Measurements from ENCODE around the gene GPLD1. TPM values are rescaled to one million over a fixed set of nuclear protein-coding genes. Genes with fewer than 3 reads are reported as not detected.
A peak's percentile ranks its signal among the peaks of the same experiment; 100 is the strongest.

Gene GPLD1, protein sequence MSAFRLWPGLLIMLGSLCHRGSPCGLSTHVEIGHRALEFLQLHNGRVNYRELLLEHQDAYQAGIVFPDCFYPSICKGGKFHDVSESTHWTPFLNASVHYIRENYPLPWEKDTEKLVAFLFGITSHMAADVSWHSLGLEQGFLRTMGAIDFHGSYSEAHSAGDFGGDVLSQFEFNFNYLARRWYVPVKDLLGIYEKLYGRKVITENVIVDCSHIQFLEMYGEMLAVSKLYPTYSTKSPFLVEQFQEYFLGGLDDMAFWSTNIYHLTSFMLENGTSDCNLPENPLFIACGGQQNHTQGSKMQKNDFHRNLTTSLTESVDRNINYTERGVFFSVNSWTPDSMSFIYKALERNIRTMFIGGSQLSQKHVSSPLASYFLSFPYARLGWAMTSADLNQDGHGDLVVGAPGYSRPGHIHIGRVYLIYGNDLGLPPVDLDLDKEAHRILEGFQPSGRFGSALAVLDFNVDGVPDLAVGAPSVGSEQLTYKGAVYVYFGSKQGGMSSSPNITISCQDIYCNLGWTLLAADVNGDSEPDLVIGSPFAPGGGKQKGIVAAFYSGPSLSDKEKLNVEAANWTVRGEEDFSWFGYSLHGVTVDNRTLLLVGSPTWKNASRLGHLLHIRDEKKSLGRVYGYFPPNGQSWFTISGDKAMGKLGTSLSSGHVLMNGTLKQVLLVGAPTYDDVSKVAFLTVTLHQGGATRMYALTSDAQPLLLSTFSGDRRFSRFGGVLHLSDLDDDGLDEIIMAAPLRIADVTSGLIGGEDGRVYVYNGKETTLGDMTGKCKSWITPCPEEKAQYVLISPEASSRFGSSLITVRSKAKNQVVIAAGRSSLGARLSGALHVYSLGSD
- 4.8 TPM for total RNA-seq
- 1.6 TPM for polyA plus RNA-seq

DNA sequence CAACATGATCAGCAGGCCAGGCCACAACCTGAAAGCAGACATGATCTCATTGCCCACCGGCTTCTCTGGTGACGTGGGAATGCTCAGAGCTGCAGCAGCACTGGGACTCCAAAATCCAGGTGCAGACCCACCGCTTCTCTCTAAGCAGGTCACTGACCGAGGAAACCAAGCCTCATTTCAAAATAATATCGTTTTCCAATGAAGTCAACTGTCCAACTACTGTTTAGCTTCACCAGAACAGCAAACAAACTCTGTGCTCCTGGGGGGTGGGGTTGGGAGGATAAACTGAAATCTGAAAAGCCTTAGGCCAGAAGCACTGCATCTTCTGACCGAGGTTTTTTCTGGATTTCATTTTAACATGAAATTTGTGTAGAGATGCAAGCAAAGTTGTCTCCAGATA lies at the start of gene GPLD1:
GPLD1 (minus strand) TSS at position 109 of the 400 bp plus-strand sequence; CDS start at position 42, 67 bp downstream.
- H3K36me3 ChIP-seq (ENCODE audit: insufficient read depth): no peaks in the 10 kb centered on the region
- no peak for DNase-seq (ENCODE audit: extremely low spot score)
- peaks cover 2% of the 10 kb centered on the region for H3K4me1 ChIP-seq (ENCODE audit: insufficient read depth)
- 91% methylated on average over 6 of the region's 6 CpGs for WGBS
- H3K27ac ChIP-seq (ENCODE audit: low read depth): peak within 1 kb of the TSS; percentile 18
- no peak within 1 kb of the TSS for H3K4me3 ChIP-seq (ENCODE audit: low read depth, low read length)

DNA sequence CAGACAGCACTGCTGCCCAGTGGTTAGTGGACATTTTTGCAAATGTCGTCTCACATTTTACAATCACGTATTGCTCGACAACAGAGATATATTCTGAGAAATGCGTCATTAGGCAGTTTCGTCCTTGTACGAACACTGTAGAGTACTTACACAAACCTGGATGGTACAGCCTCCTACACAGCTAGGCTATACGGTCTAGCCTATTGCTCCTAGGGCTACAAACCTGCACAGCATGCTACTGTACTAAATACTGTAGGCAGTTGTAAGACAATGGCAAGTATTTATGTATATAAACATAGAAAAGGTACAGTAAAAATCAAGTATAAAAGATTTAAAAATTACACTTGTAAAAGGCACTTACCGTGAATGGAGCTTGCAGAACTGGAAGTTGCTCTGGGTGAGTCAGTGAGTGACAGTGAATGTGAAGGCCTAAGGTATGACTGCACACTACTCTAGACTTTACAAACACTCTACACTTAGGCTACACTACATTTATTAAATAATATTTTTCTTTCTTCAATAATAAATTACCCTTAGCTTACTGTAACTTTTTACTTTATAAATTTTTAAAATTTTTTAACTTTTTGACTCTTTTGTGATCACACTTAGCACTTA lies 48.5 kb upstream of the GPLD1 start:
- DNase-seq (ENCODE audit: extremely low spot score): no peak
- H3K4me3 ChIP-seq (ENCODE audit: low read depth, low read length): no peak overlapping the region
- H3K27ac ChIP-seq (ENCODE audit: low read depth): no peak overlapping the region
- no peaks in the 10 kb centered on the region for H3K36me3 ChIP-seq (ENCODE audit: insufficient read depth)
- H3K4me1 ChIP-seq (ENCODE audit: insufficient read depth): no peaks in the 10 kb centered on the region
- 92% methylated on average over 8 of the region's 8 CpGs for WGBS

DNA sequence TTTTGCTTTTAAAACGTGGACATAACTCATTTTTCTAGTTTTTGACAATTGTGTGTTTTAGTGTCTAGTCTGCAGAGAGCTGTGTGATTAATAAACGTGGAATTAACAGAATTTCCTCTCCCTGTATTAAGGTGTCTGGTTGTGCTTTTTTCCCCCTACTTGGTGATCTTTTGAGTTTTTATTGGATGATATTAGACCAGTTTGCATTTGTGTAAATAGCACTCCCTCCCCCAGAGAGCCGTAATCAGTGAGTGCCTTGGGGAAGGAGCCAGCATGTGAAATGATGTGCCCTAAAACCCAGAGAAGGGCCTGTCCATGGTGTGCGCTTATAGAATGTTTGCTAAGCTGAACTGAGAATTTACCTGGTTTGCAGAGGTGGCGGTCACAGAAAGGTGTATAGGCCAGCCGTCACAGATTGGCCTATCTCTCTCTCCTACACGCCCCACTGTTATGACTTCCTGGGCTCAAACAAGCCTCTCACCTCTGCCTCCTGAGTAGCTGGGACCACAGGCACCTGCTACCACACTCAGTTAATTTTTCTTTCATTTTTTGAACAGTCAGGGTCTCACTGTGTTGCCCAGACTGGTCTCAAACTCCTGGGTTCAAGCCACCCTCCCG lies 47.8 kb upstream of the GPLD1 start:
- Histone ChIP-seq H3K4me1 (ENCODE audit: insufficient read depth) (no peaks in the 10 kb centered on the region), H3K27ac (ENCODE audit: low read depth) (no peak overlapping the region), H3K4me3 (ENCODE audit: low read depth, low read length) (no peak overlapping the region), H3K36me3 (ENCODE audit: insufficient read depth) (no peaks in the 10 kb centered on the region)
- no peak for DNase-seq (ENCODE audit: extremely low spot score)
- WGBS: 91% methylated on average over 8 of the region's 8 CpGs

DNA sequence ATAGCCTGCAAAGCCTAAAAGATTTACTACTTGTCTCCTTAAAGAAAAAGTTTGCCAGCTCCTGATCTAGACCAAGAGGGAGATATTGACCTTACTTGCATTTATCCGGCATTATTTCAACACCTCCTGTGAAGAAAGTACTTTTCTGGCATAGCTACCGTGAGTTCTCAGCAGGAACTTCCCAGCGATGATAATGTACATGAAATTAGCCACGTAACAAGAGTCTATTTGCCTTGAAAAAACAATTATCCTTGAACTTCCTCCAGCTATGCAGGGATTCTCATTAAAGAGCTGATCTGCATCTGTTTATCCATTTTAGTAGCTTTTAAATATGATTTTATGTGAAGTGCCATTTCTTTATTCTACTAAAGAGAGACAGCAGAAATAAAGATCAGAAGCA lies 47.1 kb upstream of the GPLD1 start:
- Histone ChIP-seq H3K4me1 (ENCODE audit: insufficient read depth) (no peaks in the 10 kb centered on the region), H3K4me3 (ENCODE audit: low read depth, low read length) (no peak overlapping the region), H3K27ac (ENCODE audit: low read depth) (no peak overlapping the region), H3K36me3 (ENCODE audit: insufficient read depth) (no peaks in the 10 kb centered on the region)
- WGBS: 66% methylated on average over 4 of the region's 4 CpGs
- no peak for DNase-seq (ENCODE audit: extremely low spot score)

DNA sequence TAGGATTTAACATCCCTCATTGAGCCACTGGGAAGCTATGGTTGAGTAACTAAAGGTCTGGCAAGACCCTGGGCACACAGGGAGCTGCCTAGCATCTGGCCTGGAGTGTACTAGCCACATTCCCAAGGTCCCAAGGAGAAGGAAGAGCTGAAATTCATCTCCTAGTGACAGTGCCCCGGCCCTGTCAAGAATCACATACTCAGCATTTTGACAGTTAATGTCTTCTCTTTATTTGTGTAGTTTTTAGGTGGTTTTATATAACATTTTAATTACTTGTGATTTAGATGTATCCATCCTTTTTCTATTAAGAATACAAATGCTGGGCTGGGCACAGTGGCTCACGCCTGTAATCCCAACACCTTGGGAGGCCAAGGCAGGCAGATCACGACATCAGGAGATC lies 45.8 kb upstream of the GPLD1 start:
- H3K36me3 ChIP-seq (ENCODE audit: insufficient read depth): no peaks in the 10 kb centered on the region
- 81% methylated on average over 3 of the region's 3 CpGs for WGBS
- no peak for DNase-seq (ENCODE audit: extremely low spot score)
- H3K4me1 ChIP-seq (ENCODE audit: insufficient read depth): no peaks in the 10 kb centered on the region
- H3K27ac ChIP-seq (ENCODE audit: low read depth): no peak overlapping the region
- no peak overlapping the region for H3K4me3 ChIP-seq (ENCODE audit: low read depth, low read length)

DNA sequence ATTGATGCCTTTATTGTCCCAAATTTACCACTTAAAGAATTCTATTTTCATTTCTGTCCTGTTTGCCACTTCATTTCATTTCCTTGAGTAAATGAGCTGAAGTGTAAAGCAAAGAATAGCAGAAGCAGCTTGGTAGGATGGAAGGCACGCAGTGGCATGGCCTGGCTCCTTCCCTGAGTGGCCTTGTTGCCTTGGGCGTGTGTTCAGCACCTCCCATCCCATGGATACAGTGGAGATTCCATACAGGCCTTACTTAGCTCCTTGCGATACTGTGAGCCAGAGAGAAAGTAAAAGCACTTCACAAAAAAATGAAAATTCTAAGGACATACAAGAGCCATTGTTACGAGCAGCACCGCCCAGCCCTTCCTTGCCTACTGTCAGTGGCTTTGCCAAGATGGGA lies 45.0 kb upstream of the GPLD1 start:
- Histone ChIP-seq H3K27ac (ENCODE audit: low read depth) (no peak overlapping the region), H3K4me3 (ENCODE audit: low read depth, low read length) (no peak overlapping the region), H3K4me1 (ENCODE audit: insufficient read depth) (no peaks in the 10 kb centered on the region), H3K36me3 (ENCODE audit: insufficient read depth) (no peaks in the 10 kb centered on the region)
- DNase-seq (ENCODE audit: extremely low spot score): no peak
- WGBS: 95% methylated on average over 5 of the region's 5 CpGs

DNA sequence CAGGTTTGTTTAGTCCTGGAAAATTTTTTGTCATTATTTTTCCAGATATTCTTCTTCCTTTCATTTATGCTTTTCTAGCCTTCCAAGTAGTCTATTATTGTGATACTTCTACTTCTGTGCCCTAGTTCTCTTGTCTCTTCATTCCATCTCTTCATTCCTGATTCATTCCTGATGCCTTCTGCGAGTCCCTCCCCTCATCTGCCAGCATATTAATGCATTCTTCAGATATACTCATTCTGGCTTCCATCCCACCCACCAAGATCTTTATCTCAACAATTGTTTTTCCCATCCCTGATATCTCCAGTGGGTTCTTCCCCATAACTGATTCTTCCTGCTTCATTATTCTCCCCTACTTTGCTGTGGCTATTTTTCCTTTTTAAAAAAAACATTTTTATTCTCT lies 40.6 kb upstream of the GPLD1 start:
- H3K4me1 ChIP-seq (ENCODE audit: insufficient read depth): no peaks in the 10 kb centered on the region
- no peak for DNase-seq (ENCODE audit: extremely low spot score)
- H3K36me3 ChIP-seq (ENCODE audit: insufficient read depth): no peaks in the 10 kb centered on the region
- no peak overlapping the region for H3K4me3 ChIP-seq (ENCODE audit: low read depth, low read length)
- H3K27ac ChIP-seq (ENCODE audit: low read depth): no peak overlapping the region
- WGBS: 72% methylated on average over 1 of the region's 1 CpG

DNA sequence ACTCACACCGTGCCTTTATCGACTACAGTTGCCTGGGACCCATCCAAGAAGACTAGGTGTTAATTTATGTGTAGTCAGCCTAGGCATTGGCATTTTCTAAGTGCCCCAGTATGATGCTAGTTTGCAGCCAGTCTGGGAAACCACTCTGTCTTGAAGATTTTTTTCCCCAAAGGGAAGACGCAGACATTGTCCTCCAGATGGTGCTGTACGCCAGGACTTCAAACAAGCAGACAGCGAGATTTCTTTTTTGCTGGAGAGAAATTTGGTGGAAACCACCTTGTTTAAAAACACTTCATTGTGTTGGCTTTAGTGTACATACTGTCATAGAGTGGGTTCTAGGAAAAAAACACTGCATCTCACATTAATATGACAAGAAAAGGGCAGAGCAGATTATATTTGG lies 35.4 kb upstream of the GPLD1 start:
- 59% methylated on average over 5 of the region's 5 CpGs for WGBS
- Histone ChIP-seq H3K4me1 (ENCODE audit: insufficient read depth) (no peaks in the 10 kb centered on the region), H3K4me3 (ENCODE audit: low read depth, low read length) (no peak overlapping the region), H3K36me3 (ENCODE audit: insufficient read depth) (no peaks in the 10 kb centered on the region), H3K27ac (ENCODE audit: low read depth) (no peak overlapping the region)
- peak; percentile 21 for DNase-seq (ENCODE audit: extremely low spot score)

DNA sequence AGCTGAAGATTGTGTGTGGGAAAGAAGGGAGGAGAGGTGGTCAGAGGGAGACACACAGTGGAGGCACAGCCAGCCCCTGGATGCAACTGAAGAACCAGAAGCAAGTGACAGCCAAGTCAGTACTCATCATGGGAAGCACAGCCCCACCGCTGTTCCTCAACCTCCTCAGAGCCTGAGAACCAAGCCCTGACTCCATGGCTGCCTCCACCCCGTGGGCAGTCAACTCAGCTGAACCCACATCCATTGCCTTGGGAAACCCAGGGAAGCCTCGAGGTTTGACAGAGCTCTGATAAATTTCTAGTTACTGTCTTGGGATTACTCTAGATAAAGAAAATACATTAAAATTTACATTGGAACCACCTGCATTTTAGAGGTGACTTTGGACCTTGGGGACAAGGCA lies 35.0 kb upstream of the GPLD1 start:
- H3K4me1 ChIP-seq (ENCODE audit: insufficient read depth): no peaks in the 10 kb centered on the region
- no peak overlapping the region for H3K4me3 ChIP-seq (ENCODE audit: low read depth, low read length)
- WGBS: 87% methylated on average over 3 of the region's 3 CpGs
- H3K27ac ChIP-seq (ENCODE audit: low read depth): no peak overlapping the region
- H3K36me3 ChIP-seq (ENCODE audit: insufficient read depth): no peaks in the 10 kb centered on the region
- no peak for DNase-seq (ENCODE audit: extremely low spot score)

DNA sequence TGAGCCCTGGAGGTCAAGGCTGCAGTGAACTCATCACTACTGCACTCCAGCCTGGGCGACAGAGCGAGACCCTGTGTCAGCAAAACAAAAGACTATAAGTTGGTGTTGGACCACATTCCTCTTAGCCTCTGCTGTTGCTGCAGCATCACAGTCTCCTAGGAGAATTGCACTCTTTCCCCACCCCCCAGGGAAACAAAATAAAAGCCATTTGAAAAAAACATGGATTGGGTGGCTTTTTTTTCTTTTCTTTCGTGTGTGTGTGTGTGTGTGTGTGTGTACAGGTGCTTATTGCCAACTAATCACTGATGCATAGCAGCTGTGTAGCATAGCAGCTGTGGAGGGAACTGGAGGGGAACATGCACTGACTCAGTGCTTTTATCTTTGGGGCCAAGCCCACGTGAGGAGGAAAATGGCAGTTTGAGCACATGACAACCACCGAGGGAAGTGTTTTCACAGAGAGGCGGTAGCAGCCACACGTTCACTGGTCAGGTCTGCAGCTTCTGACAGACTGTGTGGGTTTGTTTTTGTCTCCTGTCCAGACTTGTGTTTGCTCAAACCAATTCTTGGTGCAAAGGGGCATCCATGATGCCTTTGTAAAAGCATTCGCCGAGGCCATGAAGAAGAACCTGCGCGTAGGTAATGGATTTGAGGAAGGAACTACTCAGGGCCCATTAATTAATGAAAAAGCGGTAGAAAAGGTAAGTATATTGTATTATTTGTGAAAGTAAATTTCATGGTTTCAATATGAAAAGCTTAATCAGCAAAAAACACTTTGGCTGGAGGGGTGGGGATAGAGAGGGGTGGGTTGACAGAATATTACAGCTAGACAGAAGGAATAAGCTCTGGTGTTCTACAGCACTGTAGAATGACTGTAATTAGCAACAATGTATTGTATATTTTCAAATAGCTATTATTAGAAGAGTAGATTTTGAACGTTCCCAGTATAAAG lies 33.1 kb upstream of the GPLD1 start:
- no peak for DNase-seq (ENCODE audit: extremely low spot score)
- WGBS: 77% methylated on average over 13 of the region's 13 CpGs
- Histone ChIP-seq H3K4me1 (ENCODE audit: insufficient read depth) (no peaks in the 10 kb centered on the region), H3K27ac (ENCODE audit: low read depth) (no peak overlapping the region), H3K4me3 (ENCODE audit: low read depth, low read length) (no peak overlapping the region), H3K36me3 (ENCODE audit: insufficient read depth) (no peaks in the 10 kb centered on the region)

DNA sequence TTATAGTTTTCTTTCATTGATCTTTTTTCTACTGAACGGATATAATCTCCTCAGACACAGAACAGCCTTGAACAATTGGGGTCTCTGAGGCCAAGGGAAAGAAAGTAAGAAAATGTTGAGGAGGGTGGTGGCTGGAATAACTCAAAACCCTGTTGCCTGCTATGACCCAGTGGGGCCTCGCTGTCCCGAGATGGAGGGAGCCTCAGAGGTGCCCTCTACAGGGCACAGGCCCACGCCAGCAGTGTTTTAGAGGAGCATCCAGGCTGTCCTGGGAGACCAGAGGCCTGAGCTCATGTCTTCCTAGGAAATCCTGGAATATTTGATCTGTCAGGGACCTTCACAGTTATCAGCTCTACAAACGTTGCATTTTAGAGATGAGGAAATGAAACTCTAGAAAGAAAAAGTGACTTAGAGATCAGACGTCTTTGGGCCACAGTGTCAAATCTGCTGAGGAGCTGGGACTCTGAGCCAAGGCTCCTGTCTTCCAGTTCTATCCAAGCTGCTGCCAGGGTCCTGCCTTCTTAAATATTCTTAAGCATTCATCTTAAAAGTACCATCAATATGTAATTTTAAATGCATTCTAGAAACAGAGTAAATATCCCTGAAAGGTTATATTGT lies 31.7 kb upstream of the GPLD1 start:
- 41% methylated on average over 6 of the region's 6 CpGs for WGBS
- no peak overlapping the region for H3K4me3 ChIP-seq (ENCODE audit: low read depth, low read length)

More for the DNA sequence above, 31.7 kb upstream of the GPLD1 start:
- DNase-seq (ENCODE audit: extremely low spot score): no peak
- Histone ChIP-seq H3K4me1 (ENCODE audit: insufficient read depth) (no peaks in the 10 kb centered on the region), H3K36me3 (ENCODE audit: insufficient read depth) (no peaks in the 10 kb centered on the region), H3K27ac (ENCODE audit: low read depth) (no peak overlapping the region)

Measured in urinary bladder (tissue), 4 donors.